ENCODE measurements around the gene PDE4A. TPM values are rescaled to one million over a fixed set of nuclear protein-coding genes. Genes with fewer than 3 reads are reported as not detected.
A peak's percentile ranks its signal among the peaks of the same experiment; 100 is the strongest.
"Not testable (repeated sequence)": the region's sequence is repeated elsewhere in the genome, so short reads cannot be mapped to it uniquely, and the experiment has no call there.

The PDE4A gene
- total RNA-seq, 1 donor from 2014 or later, result 20.0 TPM

DNA sequence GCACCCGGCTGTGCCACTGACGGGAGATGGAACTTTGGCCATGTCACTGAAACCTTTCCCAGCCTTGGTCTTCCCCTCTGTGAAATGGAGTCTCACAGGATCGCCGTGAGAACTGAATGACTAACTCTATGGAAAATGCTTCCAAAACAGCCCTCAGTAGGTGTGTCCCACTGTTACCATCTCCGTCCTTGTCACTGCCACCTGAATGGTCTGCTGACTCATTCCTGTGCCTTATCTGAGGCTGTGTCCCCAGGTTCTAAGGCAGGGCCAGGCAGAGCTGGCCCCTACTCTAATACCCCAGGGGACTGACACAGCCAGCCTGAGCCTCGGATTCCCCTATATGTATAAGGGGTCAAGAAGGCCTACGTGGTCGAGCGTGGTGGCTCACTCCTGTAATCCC, 21.5 kb upstream of the PDE4A start:
- no peak overlapping the region for H3K4me3 ChIP-seq
- peaks cover 79% of the 10 kb centered on the region for H3K4me1 ChIP-seq
- no peak for DNase-seq
- H3K36me3 ChIP-seq, result peaks cover 27% of the 10 kb centered on the region
- intact Hi-C loops (cut with micrococcal nuclease), result no loop called here
- H3K9me3 ChIP-seq (replicated peaks), result no peaks in the 10 kb centered on the region
- TF ChIP-seq, protein P1, sequence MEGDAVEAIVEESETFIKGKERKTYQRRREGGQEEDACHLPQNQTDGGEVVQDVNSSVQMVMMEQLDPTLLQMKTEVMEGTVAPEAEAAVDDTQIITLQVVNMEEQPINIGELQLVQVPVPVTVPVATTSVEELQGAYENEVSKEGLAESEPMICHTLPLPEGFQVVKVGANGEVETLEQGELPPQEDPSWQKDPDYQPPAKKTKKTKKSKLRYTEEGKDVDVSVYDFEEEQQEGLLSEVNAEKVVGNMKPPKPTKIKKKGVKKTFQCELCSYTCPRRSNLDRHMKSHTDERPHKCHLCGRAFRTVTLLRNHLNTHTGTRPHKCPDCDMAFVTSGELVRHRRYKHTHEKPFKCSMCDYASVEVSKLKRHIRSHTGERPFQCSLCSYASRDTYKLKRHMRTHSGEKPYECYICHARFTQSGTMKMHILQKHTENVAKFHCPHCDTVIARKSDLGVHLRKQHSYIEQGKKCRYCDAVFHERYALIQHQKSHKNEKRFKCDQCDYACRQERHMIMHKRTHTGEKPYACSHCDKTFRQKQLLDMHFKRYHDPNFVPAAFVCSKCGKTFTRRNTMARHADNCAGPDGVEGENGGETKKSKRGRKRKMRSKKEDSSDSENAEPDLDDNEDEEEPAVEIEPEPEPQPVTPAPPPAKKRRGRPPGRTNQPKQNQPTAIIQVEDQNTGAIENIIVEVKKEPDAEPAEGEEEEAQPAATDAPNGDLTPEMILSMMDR (IDR thresholded peaks at IDR 0.05; ENCODE audit: borderline replicate concordance), result no peak
- H3K27me3 ChIP-seq (ENCODE audit: low read depth), result no peaks in the 10 kb centered on the region
- H3K27ac ChIP-seq (replicated peaks), result peak overlapping the region; percentile 89

DNA sequence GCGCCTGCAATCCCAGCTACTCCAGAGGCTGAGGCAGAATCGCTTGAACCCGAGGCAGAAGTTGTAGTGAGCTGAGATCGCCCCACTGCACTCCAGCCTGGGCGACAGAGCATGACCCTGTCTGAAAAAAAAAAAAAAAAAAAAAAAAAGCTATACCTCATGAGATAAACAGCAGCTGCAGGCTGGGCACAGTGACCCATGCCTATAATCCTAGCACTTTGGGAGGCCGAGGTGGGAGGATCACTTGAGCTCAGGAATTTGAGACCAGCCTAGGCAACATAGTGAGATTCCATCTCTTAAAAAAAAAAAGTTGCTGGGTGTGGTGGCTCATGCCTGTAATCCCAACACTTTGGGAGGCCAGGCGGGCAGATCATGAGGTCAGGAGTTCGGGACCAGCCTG, 21.0 kb upstream of the PDE4A start:
- H3K27me3 ChIP-seq (ENCODE audit: low read depth); intact Hi-C loops (cut with micrococcal nuclease); H3K9me3 ChIP-seq (replicated peaks); DNase-seq: not testable (repeated sequence)
- Histone ChIP-seq H3K4me3 (peak overlapping the region; percentile 94), H3K27ac (replicated peaks) (peak overlapping the region; percentile 89), H3K36me3 (peaks cover 22% of the 10 kb centered on the region), H3K4me1 (peaks cover 84% of the 10 kb centered on the region)

DNA sequence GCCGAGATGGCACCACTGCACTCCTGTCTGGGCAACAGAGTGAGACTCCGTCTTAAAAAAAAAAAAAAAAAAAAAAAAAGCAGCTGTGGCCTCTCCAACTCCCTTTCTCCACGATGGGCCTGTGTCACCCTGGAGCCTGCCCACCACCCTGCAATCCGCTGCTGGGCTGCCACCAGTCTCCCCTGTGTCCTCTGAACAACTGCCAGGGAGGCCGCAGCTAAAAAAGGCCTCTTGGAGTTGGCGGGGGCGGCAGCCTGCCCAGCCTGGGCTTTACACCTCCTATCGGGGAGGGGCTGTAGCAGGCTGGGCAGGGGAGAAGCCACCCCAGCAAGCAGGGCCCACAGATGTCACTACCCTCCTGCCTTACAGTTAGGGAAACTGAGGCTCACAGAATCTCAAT, 20.5 kb upstream of the PDE4A start:
- intact Hi-C loops (cut with micrococcal nuclease), result no loop called here
- Histone ChIP-seq H3K4me1 (peaks cover 89% of the 10 kb centered on the region), H3K27me3 (ENCODE audit: low read depth) (peaks cover 7% of the 10 kb centered on the region), H3K36me3 (peaks cover 16% of the 10 kb centered on the region), H3K4me3 (peak overlapping the region; percentile 94), H3K27ac (replicated peaks) (peak overlapping the region; percentile 89), H3K9me3 (replicated peaks) (no peaks in the 10 kb centered on the region)
- TF ChIP-seq, protein P1 (IDR thresholded peaks at IDR 0.05; ENCODE audit: borderline replicate concordance), result no peak
- peak; percentile 71 for DNase-seq

DNA sequence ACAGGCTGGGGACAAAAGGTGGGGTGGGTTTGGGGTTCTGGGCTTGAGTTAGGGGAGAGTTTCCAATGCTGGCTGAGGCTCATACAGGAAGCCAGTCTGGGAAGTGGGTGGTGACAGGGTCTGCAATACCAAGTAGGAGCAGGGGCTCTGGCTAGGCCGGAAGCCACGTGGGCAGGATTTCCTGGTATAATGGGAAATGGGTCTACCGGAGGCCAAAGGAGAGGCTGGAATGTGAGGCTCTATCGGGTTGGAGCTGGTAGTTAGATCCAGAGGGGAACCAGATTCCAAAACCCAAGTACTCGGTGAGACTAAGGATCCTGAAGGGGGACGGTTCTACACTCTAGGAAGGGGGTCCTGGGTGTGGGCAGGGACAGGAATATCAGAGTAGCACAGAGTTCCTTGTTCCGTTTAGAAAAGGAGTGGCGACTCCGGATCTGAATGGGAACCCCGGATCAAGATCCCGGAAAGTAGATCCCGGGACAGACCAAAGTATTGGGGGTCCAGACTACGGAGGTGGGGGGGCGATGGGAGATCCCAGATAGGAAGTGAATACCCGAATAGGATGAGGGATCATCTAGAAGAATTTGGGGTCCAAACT, 17.8 kb upstream of the PDE4A start:
- H3K36me3 ChIP-seq, result no peaks in the 10 kb centered on the region
- peak; percentile 48 for DNase-seq
- H3K4me1 ChIP-seq, result peaks cover 90% of the 10 kb centered on the region
- H3K9me3 ChIP-seq (replicated peaks), result no peaks in the 10 kb centered on the region
- H3K27me3 ChIP-seq (ENCODE audit: low read depth), result peaks cover 30% of the 10 kb centered on the region
- peak overlapping the region; percentile 94 for H3K4me3 ChIP-seq
- peak overlapping the region; percentile 89 for H3K27ac ChIP-seq (replicated peaks)
- TF ChIP-seq, protein P1 (IDR thresholded peaks at IDR 0.05; ENCODE audit: borderline replicate concordance), result no peak
- intact Hi-C loops (cut with micrococcal nuclease), result no loop called here

DNA sequence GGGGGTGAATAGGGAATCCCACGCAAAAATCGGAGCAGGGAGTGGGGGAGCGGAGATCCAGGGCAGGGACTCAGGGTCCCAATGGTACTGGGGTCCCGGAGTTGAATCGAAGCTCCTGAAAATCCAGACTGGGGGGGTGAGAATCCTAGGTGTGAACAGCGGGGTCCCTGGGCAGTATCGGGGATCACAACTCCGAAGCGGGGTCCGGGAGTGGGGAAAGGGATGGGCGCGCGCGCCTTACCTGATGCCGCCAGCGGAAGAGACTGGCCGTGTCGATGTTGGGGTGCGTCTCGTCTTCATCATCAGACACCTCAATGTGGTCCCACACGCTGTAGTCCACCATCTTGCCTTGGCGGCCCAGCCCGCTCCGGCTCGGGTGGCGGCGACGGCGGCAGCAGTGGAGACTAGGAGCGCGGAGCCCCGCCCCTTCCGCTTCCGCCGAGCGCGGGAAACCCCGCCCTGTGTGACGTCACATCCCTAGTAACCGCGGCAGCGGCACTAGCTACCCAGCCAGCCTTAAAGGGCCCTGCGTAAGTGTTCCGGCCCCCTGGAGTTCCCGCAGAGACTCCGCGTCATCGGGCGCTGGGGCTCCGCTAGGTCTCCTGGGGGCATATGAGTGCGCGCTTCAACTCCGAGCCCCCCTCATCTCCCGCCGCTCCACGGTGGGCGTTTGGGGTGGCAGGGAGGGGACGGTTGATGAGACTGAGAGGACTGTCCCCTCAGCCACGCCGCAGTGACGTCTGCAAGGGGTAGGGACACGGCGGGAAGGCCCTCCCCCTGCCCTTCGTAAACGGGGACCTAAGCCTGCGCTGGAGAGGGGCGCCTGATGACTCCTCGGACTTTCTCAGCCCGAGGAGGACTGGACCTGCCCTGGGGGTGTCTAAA, 17.0 kb upstream of the PDE4A start, which contains the start of gene CDC37:
CDC37 (minus strand) TSS at position 406 of the 885 bp plus-strand sequence; CDS start at position 343, 63 bp downstream.
- peak within 1 kb of the TSS; percentile 89 for H3K27ac ChIP-seq (replicated peaks)
- no peaks in the 10 kb centered on the region for H3K36me3 ChIP-seq
- H3K4me1 ChIP-seq, result peaks cover 81% of the 10 kb centered on the region
- TF ChIP-seq, protein P1 (IDR thresholded peaks at IDR 0.05; ENCODE audit: borderline replicate concordance), result no peak
- H3K4me3 ChIP-seq, result peak within 1 kb of the TSS; percentile 94
- peak; percentile 97 for DNase-seq
- H3K9me3 ChIP-seq (replicated peaks), result no peaks in the 10 kb centered on the region
- peaks cover 36% of the 10 kb centered on the region for H3K27me3 ChIP-seq (ENCODE audit: low read depth)
- intact Hi-C loops (cut with micrococcal nuclease), result no loop called here
